Left colon (tissue), 2 donors: ENCODE measurements around the gene RALB. TPM values are rescaled to one million over a fixed set of nuclear protein-coding genes. Genes with fewer than 3 reads are reported as not detected.

Experiments
- ATAC-seq: fragments of 200-7000 bp; cut with Tn5 transposase; one replicate; pipeline ENCODE4 v1.9.1; 2020; ENCODE audit warnings: mild to moderate bottlenecking, moderate library complexity
- DNase-seq, 2 donors: peaks; one replicate each; pipeline ENCODE4 v3.0.0-alpha.2; 2020
- intact Hi-C, 2 donors: fragments of 100-400 bp; cut with DNase I in 1 of 2; cut with micrococcal nuclease in 1 of 2; formaldehyde crosslinking; loops; one replicate each; pipeline versions ENCODE4 v1.11.2 to v1.14.0; 2022; cut with DNase I, micrococcal nuclease
- total RNA-seq, 2 donors: library from RNA; stranded (reverse); fragmentation: NEBNext Ultra II Directional; extraction: Animal tissue kit (Norgen Biotek cat#: 25700); gene quantifications; one replicate each; pipeline ENCODE4 v1.2.1, GENCODE V29; 2021
- donor health status: DM: no; HTN: no; CAD: no.
- donor health status: DM: yes; HTN: yes; CAD: no.

Gene RALB
- total RNA-seq, 2 donors from 2014 or later = 81.9 to 92.1 TPM

DNA sequence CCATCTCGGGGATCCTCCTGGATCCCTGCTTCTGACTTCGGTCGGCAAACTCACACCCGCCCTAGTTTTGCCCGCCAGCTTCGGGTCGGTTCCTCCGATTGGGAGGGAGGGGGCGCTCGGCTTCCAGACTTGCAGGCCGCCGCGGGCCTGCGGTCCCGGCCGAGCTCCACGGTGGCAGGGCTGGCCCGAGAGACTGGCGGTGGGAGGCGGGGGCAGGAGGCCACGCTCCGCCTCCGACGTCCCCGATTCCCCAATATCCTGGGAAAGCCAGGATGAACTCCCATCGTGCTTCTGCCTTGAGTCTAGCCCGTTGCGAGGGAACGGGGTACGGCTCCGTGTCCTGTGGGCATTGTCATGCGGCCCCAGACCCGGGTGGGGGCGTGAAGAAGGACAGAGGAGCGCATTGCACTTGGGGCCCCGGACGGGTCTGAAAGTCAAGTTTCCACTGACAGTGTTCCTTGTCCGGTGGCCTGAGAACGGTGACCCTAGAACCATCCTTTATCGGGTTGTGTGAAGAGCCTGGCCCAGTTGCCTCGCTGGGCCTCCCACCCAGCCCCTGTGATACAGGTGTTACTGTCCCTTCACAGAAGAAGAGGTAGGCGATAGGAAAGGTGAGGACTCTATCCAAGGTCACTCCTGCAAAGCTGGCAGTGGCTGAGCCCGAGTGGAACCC lies 90.9 kb downstream of the RALB start:
- ATAC-seq = peak; percentile 81
- peak; percentile 53 to 71 for DNase-seq
- intact Hi-C loops = loop anchor here (2.0 to 5.0 kb wide), 2 partner anchors 334 to 337 kb away; no protein-coding TSS in a partner anchor

Other genes with a start within 250 kb of the RALB start
- gene EPB41L5, start 239.8 kb upstream of the RALB start, total RNA-seq = 10 to 100 TPM; 30.3 to 30.8 TPM
- 10 to 100 TPM; 12.1 to 12.5 TPM for gene TMEM185B, start 29.5 kb upstream of the RALB start, total RNA-seq
- under 1 TPM; 0.47 to 0.98 TPM for gene INHBB, start 93.3 kb downstream of the RALB start, total RNA-seq